Mucosa of rectum (tissue), 2 donors: Measurements from ENCODE around the gene BICD2.

Experiments
- H3K27ac ChIP-seq, 2 donors: one replicate each; pipeline ENCODE4 v1.7.0; 2013; ENCODE audit warnings: inconsistent platforms in 2 of 2, low read depth in 2 of 2, low read length in 2 of 2
- H3K27me3 ChIP-seq, 2 donors: one replicate each; pipeline ENCODE4 v1.7.0; 2013; ENCODE audit warnings: low read length in 2 of 2; ENCODE audit not compliant: control insufficient read depth in 2 of 2, insufficient read depth in 2 of 2
- H3K36me3 ChIP-seq, 2 donors: one replicate each; pipeline ENCODE4 v1.7.0; 2013; ENCODE audit warnings: low read length in 2 of 2; ENCODE audit not compliant: control insufficient read depth in 2 of 2, insufficient read depth in 2 of 2
- H3K4me1 ChIP-seq, 2 donors: one replicate each; pipeline ENCODE4 v1.7.0; 2013; ENCODE audit warnings: low read length in 2 of 2, mild to moderate bottlenecking in 1 of 2; ENCODE audit not compliant: control insufficient read depth in 2 of 2, insufficient read depth in 2 of 2
- H3K4me3 ChIP-seq, 2 donors: one replicate each; pipeline ENCODE4 v1.7.0; 2013; ENCODE audit warnings: low read length in 2 of 2
- H3K9ac ChIP-seq, 2 donors: one replicate each; pipeline ENCODE4 v1.7.0; 2013; ENCODE audit warnings: low read length in 2 of 2, low read depth in 1 of 2, mild to moderate bottlenecking in 1 of 2
- H3K9me3 ChIP-seq, 2 donors: one replicate each; pipeline ENCODE4 v1.7.0; 2013; ENCODE audit warnings: low read length in 2 of 2; ENCODE audit not compliant: control insufficient read depth in 2 of 2
- donor health status: healthy.
- donor health status: Normal muscosa, but diverticular disease.

The BICD2 gene

GRCh38 chr9:92722386-92723298, 42.0 kb downstream of the BICD2 start:
- Histone ChIP-seq H3K4me1 (peaks cover 0 to 3% of the 10 kb centered on the region in 2 donors), H3K9me3 (no peaks in the 10 kb centered on the region), H3K27me3 (no peaks in the 10 kb centered on the region), H3K36me3 (peaks cover 32 to 55% of the 10 kb centered on the region in 2 donors), H3K4me3 (no peak overlapping the region), H3K9ac (no peak overlapping the region), H3K27ac (no peak overlapping the region)

- Histone ChIP-seq H3K27me3 (no peaks in the 10 kb centered on the region), H3K4me1 (peaks cover under 1 to 3% of the 10 kb centered on the region in 2 donors), H3K9ac (no peak overlapping the region), H3K4me3 (no peak overlapping the region), H3K27ac (peak overlapping the region in 1 of 2 donors; percentile 32), H3K36me3 (peaks cover 39 to 53% of the 10 kb centered on the region in 2 donors), H3K9me3 (no peaks in the 10 kb centered on the region)
These were observed 43.1 kb downstream of the BICD2 start for GRCh38 chr9:92721548-92721947.

- H3K4me1 ChIP-seq: peaks cover 7 to 9% of the 10 kb centered on the region in 2 donors
- no peak overlapping the region for H3K4me3 ChIP-seq
- no peaks in the 10 kb centered on the region for H3K9me3 ChIP-seq
- H3K27me3 ChIP-seq: no peaks in the 10 kb centered on the region
- no peak overlapping the region for H3K27ac ChIP-seq
- H3K36me3 ChIP-seq: peaks cover 39 to 52% of the 10 kb centered on the region in 2 donors
- no peak overlapping the region for H3K9ac ChIP-seq
These were observed 43.7 kb downstream of the BICD2 start for GRCh38 chr9:92720807-92721535.

- no peak overlapping the region for H3K4me3 ChIP-seq
- no peaks in the 10 kb centered on the region for H3K27me3 ChIP-seq
- H3K9me3 ChIP-seq: no peaks in the 10 kb centered on the region
- H3K36me3 ChIP-seq: peaks cover 39 to 55% of the 10 kb centered on the region in 2 donors
- H3K9ac ChIP-seq: no peak overlapping the region
- peaks cover 10 to 12% of the 10 kb centered on the region in 2 donors for H3K4me1 ChIP-seq
- no peak overlapping the region for H3K27ac ChIP-seq
These were observed 44.3 kb downstream of the BICD2 start for GRCh38 chr9:92720209-92720765.

- Histone ChIP-seq H3K36me3 (peaks cover 50 to 63% of the 10 kb centered on the region in 2 donors), H3K27me3 (no peaks in the 10 kb centered on the region), H3K9ac (no peak overlapping the region), H3K9me3 (no peaks in the 10 kb centered on the region), H3K27ac (no peak overlapping the region), H3K4me1 (peaks cover 10 to 12% of the 10 kb centered on the region in 2 donors), H3K4me3 (no peak overlapping the region)
These were observed 45.5 kb downstream of the BICD2 start for GRCh38 chr9:92719028-92719647.

- Histone ChIP-seq H3K9ac (no peak overlapping the region), H3K27ac (no peak overlapping the region), H3K27me3 (no peaks in the 10 kb centered on the region), H3K4me1 (peaks cover 10 to 12% of the 10 kb centered on the region in 2 donors), H3K4me3 (no peak overlapping the region), H3K36me3 (peaks cover 57 to 70% of the 10 kb centered on the region in 2 donors), H3K9me3 (no peaks in the 10 kb centered on the region)
These were observed 46.3 kb downstream of the BICD2 start for GRCh38 chr9:92718086-92719001.

GRCh38 chr9:92717201-92718085, 47.2 kb downstream of the BICD2 start:
- Histone ChIP-seq H3K27me3 (no peaks in the 10 kb centered on the region), H3K4me3 (no peak overlapping the region), H3K36me3 (peaks cover 60 to 77% of the 10 kb centered on the region in 2 donors), H3K4me1 (peaks cover 10 to 12% of the 10 kb centered on the region in 2 donors), H3K27ac (no peak overlapping the region), H3K9me3 (no peaks in the 10 kb centered on the region), H3K9ac (no peak overlapping the region)

GRCh38 chr9:92716557-92716956, 48.1 kb downstream of the BICD2 start:
- Histone ChIP-seq H3K4me1 (peaks cover 10 to 12% of the 10 kb centered on the region in 2 donors), H3K27me3 (no peaks in the 10 kb centered on the region), H3K9ac (no peak overlapping the region), H3K9me3 (no peaks in the 10 kb centered on the region), H3K36me3 (peaks cover 60 to 74% of the 10 kb centered on the region in 2 donors), H3K4me3 (no peak overlapping the region), H3K27ac (no peak overlapping the region)
